SK-N-MC (cell line): ENCODE measurements around the gene ABCB8.

Experiments used
- DNase-seq: peaks from one replicate; pipeline ENCODE4 v3.0.0-alpha.2; 2011; ENCODE audit warnings: low read depth, low spot score
- H3K27ac ChIP-seq: fragments of 200-600 bp; sonication (generic); 2 replicates; pipeline ENCODE4 v1.5.1; 2016; ENCODE audit warnings: mixed run types
- H3K36me3 ChIP-seq: fragments of 200-600 bp; sonication (generic); 2 replicates; pipeline ENCODE4 v1.6.1; 2017; ENCODE audit warnings: antibody characterized with exemption, low read length, mixed read lengths; ENCODE audit not compliant: insufficient read depth
- H3K4me3 ChIP-seq: fragments of 200-600 bp; sonication (generic); 2 replicates; pipeline ENCODE4 v1.5.1; 2016
- H3K9ac ChIP-seq: fragments of 200-600 bp; sonication (generic); 2 replicates; pipeline ENCODE4 v1.8.0; 2017; ENCODE audit warnings: mixed run types, mixed read lengths; ENCODE audit not compliant: insufficient read length
- H3K9me3 ChIP-seq: fragments of 200-600 bp; sonication (generic); 2 replicates; pipeline ENCODE4 v1.6.1; 2017; ENCODE audit warnings: low read depth, mild to moderate bottlenecking, antibody characterized with exemption, low read length, moderate library complexity, mixed read lengths
- EZH2 ChIP-seq: fragments of 200-600 bp; sonication (generic); IDR thresholded peaks from one replicate; pipeline ENCODE4 v1.6.1; 2017; ENCODE audit warnings: antibody characterized with exemption
- FOXP2 ChIP-seq: optimal IDR thresholded peaks from 2 replicates; pipeline ENCODE3; 2011; ENCODE audit warnings: mild to moderate bottlenecking, moderate library complexity; ENCODE audit not compliant: insufficient read depth; ENCODE audit errors: extremely low read length, control extremely low read depth
- POLR2AphosphoS5 ChIP-seq: IDR thresholded peaks from 2 replicates; pipeline ENCODE4 v1.6.1; 2012; ENCODE audit warnings: mild to moderate bottlenecking, low read depth, low read length, borderline replicate concordance

The ABCB8 gene

GRCh38 chr7:150988230-150989226, 39.7 kb upstream of the ABCB8 start:
- TF ChIP-seq FOXP2, result no peak
- no peak for TF ChIP-seq POLR2AphosphoS5
- no peak for TF ChIP-seq EZH2
- Histone ChIP-seq H3K9ac (no peak overlapping the region), H3K36me3 (no peaks in the 10 kb centered on the region), H3K27ac (no peak overlapping the region), H3K9me3 (no peaks in the 10 kb centered on the region), H3K4me3 (peak overlapping the region; percentile 52)
- DNase-seq, result no peak

GRCh38 chr7:150989456-150989855, 38.8 kb upstream of the ABCB8 start:
- Histone ChIP-seq H3K36me3 (no peaks in the 10 kb centered on the region), H3K4me3 (no peak overlapping the region), H3K27ac (no peak overlapping the region), H3K9me3 (no peaks in the 10 kb centered on the region), H3K9ac (no peak overlapping the region)
- no peak for DNase-seq
- TF ChIP-seq EZH2, result no peak
- TF ChIP-seq POLR2AphosphoS5, result no peak
- no peak for TF ChIP-seq FOXP2

GRCh38 chr7:150990416-150991186, 37.6 kb upstream of the ABCB8 start, which contains the start of gene NOS3:
TSS of gene NOS3 (plus strand) at chr7:150991017. CDS start at chr7:150993804, 2,787 bp downstream.
- no peaks in the 10 kb centered on the region for H3K36me3 ChIP-seq
- H3K4me3 ChIP-seq, result no peak within 1 kb of the TSS
- TF ChIP-seq POLR2AphosphoS5, result no peak
- TF ChIP-seq EZH2, result no peak
- DNase-seq, result no peak
- H3K27ac ChIP-seq, result no peak within 1 kb of the TSS
- H3K9me3 ChIP-seq, result no peaks in the 10 kb centered on the region
- no peak within 1 kb of the TSS for H3K9ac ChIP-seq

- Histone ChIP-seq H3K9ac (no peak overlapping the region), H3K36me3 (no peaks in the 10 kb centered on the region), H3K27ac (no peak overlapping the region), H3K9me3 (no peaks in the 10 kb centered on the region), H3K4me3 (no peak overlapping the region)
- TF ChIP-seq POLR2AphosphoS5 (no peak), FOXP2 (no peak), EZH2 (no peak)
- DNase-seq, result no peak
Measured at GRCh38 chr7:150992051-150992640, 36.1 kb upstream of the ABCB8 start.

- Histone ChIP-seq H3K9me3 (no peaks in the 10 kb centered on the region), H3K4me3 (no peak overlapping the region), H3K9ac (no peak overlapping the region), H3K27ac (no peak overlapping the region), H3K36me3 (no peaks in the 10 kb centered on the region)
- no peak for DNase-seq
- TF ChIP-seq POLR2AphosphoS5, result no peak
- TF ChIP-seq EZH2, result no peak
- no peak for TF ChIP-seq FOXP2
Measured at GRCh38 chr7:150992833-150993302, 35.4 kb upstream of the ABCB8 start.

GRCh38 chr7:150993511-150993910, 34.7 kb upstream of the ABCB8 start:
- no peaks in the 10 kb centered on the region for H3K36me3 ChIP-seq
- no peaks in the 10 kb centered on the region for H3K9me3 ChIP-seq
- no peak for TF ChIP-seq FOXP2
- DNase-seq, result no peak
- no peak overlapping the region for H3K9ac ChIP-seq
- no peak overlapping the region for H3K27ac ChIP-seq
- H3K4me3 ChIP-seq, result no peak overlapping the region

GRCh38 chr7:150994141-150994837, 34.0 kb upstream of the ABCB8 start:
- Histone ChIP-seq H3K4me3 (no peak overlapping the region), H3K9ac (no peak overlapping the region), H3K36me3 (no peaks in the 10 kb centered on the region), H3K9me3 (no peaks in the 10 kb centered on the region), H3K27ac (no peak overlapping the region)
- no peak for DNase-seq
- no peak for TF ChIP-seq POLR2AphosphoS5
- TF ChIP-seq EZH2, result no peak
- no peak for TF ChIP-seq FOXP2
